GM18520 (cell line): ENCODE results near the gene DEUP1.
"Not testable (repeated sequence)": the region's sequence is repeated elsewhere in the genome, so short reads cannot be mapped to it uniquely, and the experiment has no call there.

Source experiments
- ATAC-seq: cut with Tn5 transposase; IDR thresholded peaks from one replicate; pipeline ENCODE4 v1.9.1; 2021; ENCODE audit not compliant: unreplicated experiment

Gene DEUP1, protein sequence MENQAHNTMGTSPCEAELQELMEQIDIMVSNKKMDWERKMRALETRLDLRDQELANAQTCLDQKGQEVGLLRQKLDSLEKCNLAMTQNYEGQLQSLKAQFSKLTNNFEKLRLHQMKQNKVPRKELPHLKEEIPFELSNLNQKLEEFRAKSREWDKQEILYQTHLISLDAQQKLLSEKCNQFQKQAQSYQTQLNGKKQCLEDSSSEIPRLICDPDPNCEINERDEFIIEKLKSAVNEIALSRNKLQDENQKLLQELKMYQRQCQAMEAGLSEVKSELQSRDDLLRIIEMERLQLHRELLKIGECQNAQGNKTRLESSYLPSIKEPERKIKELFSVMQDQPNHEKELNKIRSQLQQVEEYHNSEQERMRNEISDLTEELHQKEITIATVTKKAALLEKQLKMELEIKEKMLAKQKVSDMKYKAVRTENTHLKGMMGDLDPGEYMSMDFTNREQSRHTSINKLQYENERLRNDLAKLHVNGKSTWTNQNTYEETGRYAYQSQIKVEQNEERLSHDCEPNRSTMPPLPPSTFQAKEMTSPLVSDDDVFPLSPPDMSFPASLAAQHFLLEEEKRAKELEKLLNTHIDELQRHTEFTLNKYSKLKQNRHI

DNA sequence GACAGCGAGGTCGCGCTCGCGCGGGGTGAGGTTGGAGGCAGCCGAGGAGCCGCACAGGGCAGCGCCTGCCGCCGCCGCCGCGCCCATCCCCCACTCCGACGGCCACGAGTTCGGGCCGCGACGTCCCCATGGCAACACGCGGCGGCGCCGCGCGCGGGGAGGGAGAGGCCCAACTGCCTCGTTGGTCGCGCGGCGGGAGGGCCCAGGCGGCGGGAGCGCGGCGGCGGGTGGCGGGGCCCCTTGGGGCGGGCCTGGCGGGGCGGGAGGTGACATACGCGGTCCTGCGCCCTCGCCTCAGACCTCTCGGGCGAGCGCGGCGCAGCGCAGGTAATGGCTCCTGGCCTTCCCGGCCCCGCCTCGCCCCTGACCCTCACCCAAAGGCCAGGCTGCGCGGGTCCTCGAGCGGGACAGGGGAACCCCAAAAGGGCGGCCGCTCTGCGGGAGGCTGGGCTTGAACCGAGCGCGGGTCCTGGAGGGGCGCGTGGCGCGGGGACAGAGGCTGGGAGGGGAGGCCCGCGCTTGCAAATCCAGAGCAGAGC, at the start of gene DEUP1:
Gene DEUP1, plus strand, starts transcription at position 297 of the 539 bp plus-strand sequence. CDS start 1,518 bp downstream, outside the sequence.
- ATAC-seq, result no peak

DNA sequence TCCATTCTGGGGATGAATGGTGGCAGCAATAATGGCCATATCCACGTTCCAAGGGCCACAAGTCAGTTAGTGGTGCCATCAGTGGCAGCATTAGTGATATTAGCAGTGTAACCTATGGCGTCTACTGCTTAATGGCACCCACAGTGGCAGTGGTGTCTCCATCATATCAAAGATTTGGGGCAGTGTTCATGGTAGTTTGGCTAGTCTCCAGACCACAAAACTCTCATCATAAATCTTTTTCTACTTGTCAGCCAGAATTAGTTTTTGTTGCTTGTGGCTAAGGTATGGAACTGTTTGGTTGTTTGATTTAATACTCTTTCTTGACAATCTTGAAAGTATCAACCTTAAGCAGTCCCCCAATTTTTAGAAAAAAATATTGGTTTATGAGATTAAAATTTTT, 45.1 kb upstream of the DEUP1 start:
- ATAC-seq, result no peak

DNA sequence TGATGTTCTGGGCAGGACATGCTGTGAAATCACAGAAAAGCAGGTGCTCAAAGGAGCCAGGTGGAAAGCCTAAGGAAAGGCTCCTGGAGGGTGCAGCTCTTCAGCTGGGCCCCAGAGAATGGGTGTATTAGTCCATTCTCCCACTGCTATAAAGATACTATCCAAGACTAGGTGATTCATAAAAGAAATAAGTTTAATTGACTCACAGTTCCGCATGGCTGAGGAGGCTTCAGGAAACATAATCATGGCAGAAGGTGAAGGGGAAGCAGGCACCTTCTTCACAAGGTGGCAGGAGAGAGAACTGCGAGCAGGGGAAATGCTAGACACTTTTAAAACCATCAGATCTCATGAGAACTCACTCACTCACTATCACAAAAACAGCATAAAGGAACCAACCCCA, 43.1 kb upstream of the DEUP1 start:
- no peak for ATAC-seq

DNA sequence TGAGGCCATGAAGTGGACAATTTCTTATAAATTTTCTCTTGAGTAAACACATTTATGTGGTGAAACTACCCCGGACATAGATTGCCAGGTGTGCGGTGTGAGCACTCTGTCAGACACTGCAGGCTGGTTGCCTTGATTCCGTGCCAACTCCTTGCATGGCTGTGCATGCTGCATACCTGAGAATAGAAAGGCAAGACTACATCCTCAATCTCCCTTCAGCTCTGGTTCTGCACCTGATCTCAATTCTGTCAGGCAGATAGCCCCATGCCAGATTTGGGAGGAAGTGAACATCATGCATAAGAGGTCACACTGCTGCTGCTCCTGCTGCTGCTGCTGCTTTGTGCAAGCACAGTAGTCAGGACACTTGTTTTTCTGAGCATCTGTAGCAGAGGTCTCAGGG, 42.5 kb upstream of the DEUP1 start:
- no peak for ATAC-seq

DNA sequence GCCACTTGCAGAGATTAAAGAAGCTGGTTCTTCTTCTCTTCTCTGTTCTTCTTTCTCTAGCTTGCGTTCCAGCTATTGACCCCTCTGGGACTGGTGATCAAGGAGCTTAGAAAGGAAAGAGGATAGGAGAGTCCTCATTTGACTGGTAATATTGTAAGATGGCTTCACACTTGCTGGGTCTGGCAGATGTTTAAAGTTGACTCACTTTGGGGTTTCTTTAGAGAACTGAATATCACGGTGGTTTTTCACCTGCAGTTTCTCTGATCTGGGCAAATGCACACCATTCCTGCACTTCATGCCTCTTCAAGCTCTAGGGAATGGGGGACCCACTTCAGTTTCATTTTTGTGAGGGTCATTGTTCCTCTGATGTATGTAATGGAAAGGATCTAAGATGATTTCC, 41.8 kb upstream of the DEUP1 start:
- ATAC-seq, result no peak

DNA sequence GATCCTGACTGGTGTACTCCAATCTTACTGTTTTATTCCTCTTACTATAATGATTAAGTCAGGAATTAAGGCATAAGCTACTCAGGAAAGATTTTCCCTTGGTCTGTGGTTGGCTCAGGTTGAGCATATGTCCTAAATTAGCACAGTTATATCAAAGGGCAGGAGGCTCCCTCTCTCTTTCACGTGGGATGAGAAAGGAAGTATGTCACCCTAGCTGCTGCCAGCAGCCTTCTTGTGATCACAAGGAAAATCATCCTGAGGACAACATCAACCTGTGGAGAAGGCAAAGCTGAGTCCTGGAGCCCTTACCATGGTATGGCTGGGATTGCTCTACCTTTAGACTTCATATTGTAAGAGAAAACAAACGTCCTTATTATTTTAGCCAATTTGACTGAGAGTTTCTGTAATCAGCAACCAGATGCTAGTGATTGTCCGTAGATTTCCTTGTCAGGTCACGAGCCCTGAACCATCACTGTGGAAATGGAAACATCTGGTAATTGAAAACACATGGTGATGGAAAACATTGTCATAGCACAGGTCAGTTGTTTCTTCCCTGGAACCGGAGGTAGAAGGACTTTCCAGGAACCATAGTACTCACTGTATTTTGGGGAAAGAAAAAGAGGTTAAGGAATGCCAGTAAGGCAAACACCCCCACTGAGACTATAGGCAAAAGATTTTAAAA, 40.6 kb upstream of the DEUP1 start:
- ATAC-seq, result no peak

DNA sequence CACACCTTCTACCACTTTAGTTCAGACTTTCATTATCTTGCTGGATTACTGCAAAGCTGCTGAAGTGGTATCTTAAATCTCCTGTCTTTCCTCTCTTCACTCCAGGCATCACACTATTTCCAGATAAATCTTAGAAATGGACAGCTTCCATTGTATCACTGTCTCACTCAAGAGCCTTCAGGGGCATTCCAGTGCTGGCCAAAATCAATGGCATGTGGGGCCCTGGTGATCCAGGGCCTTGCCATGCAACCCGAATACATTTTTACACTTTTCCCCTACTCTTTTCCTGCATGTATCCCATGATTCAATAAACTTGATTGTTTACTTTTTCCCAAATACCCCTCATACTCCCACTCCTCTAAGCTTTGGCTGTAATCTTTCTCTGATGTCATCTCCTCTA, 39.4 kb upstream of the DEUP1 start:
- no peak for ATAC-seq

DNA sequence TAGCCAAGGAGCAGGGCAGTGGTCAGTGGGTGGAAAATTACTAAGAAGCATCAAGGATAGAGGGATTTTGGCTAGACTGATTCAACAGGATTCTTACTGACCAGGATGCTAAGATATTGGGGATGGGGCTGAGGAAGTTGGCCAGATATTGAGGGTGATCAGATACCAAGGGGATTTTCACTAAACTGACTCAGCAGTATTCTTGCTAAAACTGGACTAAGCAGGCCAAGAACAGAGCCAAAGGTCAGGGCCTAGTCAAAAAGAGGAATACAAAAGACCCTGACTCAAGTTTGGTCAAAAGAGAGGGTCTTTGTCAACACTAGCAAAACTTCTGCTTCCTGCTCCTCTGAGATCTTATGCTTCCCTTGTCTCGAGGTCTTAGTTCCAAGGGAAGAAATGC, 38.6 kb upstream of the DEUP1 start:
- no peak for ATAC-seq

DNA sequence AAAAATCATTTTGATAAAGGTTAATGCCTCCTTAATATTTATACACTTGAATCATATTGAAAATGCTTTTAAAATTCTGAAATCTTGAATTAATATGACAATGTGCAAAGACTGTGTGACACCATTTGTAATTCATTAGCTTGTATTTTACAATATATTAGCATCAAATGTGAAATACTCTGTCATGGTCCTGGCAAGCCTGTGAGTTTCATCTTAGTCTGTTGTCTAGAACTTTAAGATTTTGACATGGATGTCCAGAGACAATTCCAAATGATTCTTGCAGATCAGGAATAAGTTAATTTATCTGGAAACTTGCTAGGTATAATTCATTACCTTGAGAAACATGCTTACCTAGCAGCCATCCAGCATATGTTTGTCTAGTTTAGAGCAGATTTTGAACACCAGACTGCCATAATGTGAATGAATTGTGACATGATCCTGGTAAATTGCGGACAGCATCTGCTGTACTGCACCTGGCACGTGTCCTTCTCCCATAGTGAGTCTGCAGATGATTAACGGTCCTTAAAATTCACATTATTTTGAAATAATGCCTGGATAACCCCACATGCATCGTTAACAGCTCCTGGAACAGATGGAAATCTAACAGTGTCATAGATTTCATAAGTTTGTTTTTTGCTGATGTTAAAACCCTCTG, 34.5 kb upstream of the DEUP1 start:
- no peak for ATAC-seq

DNA sequence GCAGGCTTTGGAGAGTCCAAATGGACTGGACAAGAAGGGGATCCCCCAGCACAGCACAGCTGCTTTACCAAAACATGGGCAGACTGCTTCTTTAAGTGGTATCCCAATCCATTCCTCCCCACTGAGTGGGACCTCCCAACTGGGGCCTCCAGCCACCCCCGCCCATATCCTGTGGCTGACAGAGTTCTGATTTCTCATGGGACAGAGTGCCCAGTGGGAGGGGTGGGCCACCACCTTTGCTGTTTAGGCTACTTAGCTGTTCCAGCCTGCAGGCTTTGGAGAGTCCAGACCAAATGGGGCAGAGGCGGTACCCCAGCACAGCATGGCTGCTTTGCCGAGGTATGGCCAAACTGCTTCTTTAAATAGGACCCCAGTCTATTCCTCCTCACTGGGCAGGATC, 26.9 kb upstream of the DEUP1 start:
- no peak for ATAC-seq

DNA sequence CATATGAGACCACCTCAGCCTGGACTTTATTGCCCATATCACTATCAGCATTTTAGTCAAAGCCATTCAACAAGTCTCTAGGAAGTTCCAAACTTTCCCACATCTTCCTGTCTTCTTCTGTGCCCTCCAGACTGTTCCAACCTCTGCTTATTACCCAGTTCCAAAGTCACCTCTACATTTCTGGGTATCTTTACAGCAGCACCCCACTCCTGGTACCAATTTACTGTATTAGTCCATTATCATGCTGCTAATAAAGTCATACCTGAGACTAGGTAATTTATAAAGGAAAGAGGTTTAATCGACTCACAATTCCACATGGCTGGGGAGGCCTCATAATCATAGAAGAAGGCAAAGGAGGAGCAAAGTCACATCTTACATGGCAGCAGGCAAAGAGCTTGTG, 16.1 kb upstream of the DEUP1 start:
- not testable (repeated sequence) for ATAC-seq

DNA sequence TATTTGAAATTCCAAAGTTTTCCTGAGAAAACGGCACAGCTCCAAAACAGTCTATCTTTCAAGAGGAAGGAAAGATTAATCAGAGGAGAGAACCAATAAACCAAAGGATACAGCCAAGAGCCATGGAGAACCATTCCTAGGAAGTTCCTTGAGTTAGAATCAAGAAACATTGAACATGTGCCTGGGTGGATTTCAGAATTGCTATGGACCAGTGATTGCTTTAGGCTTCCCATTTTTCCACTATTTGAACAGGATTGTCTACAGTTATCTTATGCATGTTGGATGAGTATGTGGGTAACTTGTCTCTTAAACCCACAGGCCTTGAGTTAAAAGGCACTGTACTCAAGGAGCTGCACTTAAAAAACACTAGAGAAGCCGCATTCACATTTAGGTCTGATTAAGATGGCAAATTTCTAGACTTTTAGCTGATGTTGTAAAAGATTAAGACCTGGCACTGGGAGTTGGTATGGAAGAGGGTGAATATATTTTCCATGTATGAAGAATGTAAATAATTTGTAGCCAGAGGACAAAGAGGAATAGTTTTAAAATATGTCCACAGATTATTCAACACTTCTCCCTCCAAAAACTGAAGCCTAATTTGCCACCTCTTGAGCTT, 11.2 kb upstream of the DEUP1 start:
- no peak for ATAC-seq

DNA sequence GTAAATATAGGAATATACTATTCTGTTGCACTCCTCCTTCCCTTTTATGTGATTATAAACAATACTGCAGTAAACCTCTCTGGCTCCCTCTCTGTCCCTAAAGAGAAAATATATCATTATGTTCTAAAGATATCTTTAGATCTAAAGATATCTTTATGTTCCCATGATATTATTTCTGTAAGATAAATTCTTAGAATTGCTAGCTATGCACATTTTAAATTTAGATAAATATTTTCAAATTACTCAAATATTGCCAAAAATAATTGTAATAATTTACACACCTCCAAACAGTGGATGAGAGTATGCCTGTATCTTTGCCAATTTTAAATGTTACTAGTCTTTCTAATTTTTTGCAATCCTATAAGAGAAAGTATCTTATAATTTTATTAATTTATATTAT, 10.3 kb upstream of the DEUP1 start:
- ATAC-seq, result no peak

DNA sequence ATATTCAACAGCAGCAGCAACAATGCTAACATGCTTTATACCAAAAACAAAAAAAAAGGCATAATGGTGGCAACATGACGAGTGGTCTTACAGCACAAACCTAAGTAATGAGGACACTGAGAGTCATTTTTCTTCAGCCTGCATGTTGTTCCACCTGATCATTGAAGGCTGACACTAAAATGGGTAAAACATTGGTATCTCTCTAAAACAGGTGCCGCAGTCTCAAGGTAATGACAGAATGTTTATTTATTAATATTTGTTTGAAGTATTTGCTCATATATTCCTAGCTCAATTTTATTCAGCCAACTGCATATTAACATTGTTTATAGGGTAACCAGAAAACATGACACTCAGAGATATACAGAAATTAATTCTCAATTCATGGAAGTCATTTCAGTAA, 8.3 kb upstream of the DEUP1 start:
- no peak for ATAC-seq

DNA sequence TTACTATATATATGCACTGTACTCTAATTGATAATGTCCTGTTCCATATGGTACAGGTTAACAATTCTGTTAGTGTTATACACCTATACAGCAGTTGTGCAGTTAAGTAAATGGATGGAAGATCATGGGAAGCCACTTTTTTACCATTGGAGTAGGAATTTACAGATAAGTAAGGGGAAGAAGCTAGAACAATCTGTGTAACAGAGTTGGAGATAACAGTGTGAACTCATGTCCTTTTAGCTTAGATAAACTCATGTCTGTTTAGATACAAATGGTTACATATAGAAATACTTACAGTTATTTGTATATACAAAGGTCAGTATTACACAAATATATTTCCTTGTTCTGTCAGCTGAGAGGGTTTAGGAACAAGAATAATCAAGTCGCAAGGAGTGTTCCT, 6.8 kb upstream of the DEUP1 start:
- ATAC-seq, result no peak

DNA sequence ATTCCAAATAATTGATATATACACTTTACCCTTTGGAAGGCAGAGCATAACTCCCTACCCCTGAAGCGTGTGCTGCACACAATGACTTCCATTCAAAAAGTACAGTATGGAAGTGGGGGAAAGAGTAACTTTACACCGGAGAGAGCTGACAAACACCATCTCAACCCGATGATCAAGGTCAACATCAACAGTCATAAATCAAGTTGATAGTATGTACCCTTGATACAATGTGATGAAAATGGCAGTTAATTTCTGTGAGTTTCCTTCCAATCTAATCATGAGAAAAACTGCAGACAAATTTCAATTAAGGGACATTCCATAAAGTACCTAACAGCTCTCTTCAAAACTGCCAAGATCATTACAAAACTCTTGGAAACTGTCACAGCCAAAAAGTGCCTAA, 6.0 kb upstream of the DEUP1 start:
- ATAC-seq, result no peak

DNA sequence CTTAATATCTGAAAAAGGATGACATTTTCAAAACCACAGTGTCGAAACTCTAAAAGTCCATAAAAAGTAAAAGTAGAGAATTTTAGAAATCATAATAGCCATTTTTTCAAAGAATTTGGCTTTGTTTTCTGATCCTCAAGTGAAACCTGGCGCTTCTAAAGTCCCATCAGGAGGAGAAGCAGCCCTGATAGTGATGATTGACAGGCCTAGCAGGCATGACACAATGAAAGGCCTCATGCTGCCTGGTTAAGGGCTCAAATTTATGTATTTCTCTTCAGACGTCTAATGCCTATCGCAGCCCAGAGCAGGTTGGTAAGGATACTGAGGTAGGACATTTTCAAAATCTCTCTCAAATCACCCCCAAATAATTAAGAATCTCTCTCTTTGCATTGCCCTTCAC, 3.9 kb upstream of the DEUP1 start:
- ATAC-seq, result no peak

DNA sequence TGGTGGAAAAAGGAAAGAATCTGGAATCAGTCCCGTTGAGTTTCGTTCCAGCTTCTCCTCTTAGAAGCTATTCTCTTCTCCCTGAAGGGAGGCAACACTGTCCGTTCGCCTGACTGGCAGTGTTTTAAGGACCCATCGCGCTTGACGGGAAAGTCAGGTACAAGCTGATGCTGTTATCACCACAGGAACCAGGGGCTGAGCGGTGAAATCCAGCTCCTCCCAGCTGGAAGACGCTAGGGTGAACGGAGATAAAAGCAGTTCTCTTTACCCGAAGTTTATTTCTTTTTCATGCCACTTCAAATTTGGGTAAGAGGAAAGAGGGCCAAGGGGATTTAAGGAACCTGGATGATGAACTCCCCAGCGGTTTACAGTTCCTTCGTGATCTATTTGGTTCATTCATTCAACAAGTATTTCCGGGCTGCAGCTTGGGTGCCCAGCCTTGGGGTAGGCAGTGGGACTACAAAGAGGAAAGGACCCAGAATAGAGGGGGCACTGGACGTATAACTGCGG, 551 bp upstream of the DEUP1 start:
- no peak for ATAC-seq

DNA sequence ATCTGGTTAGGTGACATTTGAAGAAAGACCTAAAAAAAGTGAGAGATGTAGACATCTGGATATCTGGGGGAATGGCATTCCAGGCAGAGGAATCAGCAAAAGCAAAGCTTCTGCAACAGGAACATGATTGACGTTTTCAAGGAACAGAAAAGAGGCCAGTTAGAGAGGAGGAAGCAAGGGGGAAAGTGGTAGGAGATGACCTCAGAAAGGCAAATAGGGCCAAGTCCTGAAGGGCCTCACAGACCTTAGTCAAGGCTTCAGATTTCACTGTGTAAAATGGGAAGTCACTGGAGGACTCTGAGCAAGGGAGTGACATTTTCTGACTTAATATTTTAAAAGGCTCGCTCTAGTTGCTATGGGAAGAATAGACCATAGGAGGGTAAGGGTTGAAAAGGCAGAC, 9.7 kb downstream of the DEUP1 start:
- ATAC-seq, result no peak

DNA sequence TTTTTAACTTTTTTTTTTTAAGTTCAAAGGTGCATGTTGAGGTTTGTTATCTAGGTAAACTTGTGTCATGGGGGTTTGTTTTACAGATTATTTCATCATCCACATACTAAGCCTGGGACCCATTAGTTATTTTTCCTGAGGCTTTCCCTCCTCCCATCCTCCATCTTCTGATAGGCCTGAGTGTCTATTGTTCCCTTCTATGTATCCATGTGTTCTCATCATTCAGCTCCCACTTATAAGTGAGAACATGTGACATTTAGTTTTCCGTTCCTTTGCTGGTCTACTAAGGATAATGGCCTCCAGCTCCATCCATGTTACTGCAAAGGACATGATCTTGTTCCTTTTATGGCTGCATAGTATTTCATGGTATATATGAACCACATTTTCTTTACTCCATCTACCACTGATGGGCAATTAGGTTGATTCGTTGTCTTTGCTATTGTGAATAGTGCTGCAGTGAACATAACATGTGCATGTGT, 14.4 kb downstream of the DEUP1 start:
- ATAC-seq, result no peak

DNA sequence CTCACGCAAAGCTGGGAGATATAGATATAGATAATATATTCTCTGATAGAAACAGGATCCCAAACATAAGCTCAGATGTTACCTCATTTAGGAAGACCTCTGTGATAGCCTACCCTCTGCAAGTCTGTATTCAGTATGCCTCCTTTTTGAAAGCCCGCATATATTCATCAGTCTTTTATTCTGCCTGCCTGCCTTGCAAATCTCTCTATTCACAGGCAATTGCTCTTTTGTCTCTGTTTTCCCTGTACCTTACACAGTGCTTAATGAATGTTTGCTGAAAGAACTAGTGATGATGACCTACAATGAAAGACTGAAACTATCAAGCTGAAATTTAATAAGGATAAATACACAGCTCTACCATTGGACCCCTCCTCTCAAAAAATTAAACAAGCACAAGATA, 18.4 kb downstream of the DEUP1 start:
- ATAC-seq, result no peak
